Tibial nerve (tissue), 3 donors: ENCODE results near the gene KRTAP12-4.

Experiments
- POLR2A ChIP-seq, 2 donors: fragments of 450-650 bp; IDR thresholded peaks; one replicate each; pipeline ENCODE4 v1.6.1; 2017; ENCODE audit warnings: antibody characterized with exemption in 2 of 2, mild to moderate bottlenecking in 2 of 2, moderate library complexity in 2 of 2
- TF ChIP-seq, protein P1 (sequence below), 5 experiments: fragments of 200-600 bp in 3 of 5; fragments of 450-650 bp in 2 of 5; sonication (generic) in 3 of 5; IDR thresholded peaks; one replicate each; pipeline ENCODE4 v1.5.1; 2016 to 2019; ENCODE audit warnings: antibody characterized with exemption in 5 of 5, mild to moderate bottlenecking in 3 of 5, moderate library complexity in 2 of 5

DNA sequence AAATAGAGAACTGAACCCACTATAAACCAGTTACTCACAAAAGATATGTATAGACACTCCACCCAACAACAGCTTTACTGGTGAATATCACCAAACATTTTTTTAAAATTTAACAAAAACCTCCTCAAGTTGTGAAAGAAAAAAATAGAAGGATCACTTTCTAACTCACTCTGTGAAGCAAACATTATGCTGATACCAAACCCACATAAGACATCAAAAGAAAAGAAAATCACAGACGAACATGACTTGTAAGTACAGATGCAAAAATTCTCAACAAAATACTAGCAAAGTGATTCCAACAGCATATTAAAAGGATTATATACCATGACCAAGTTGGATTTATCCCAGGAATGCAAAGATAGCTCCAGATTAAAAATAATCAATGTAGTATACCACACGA lies 37.2 kb upstream of the KRTAP12-4 start:
- TF ChIP-seq, protein P1, sequence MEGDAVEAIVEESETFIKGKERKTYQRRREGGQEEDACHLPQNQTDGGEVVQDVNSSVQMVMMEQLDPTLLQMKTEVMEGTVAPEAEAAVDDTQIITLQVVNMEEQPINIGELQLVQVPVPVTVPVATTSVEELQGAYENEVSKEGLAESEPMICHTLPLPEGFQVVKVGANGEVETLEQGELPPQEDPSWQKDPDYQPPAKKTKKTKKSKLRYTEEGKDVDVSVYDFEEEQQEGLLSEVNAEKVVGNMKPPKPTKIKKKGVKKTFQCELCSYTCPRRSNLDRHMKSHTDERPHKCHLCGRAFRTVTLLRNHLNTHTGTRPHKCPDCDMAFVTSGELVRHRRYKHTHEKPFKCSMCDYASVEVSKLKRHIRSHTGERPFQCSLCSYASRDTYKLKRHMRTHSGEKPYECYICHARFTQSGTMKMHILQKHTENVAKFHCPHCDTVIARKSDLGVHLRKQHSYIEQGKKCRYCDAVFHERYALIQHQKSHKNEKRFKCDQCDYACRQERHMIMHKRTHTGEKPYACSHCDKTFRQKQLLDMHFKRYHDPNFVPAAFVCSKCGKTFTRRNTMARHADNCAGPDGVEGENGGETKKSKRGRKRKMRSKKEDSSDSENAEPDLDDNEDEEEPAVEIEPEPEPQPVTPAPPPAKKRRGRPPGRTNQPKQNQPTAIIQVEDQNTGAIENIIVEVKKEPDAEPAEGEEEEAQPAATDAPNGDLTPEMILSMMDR (IDR thresholded peaks at IDR 0.05): no peak
- no peak for TF ChIP-seq POLR2A (IDR thresholded peaks at IDR 0.05)
